GM21723 (cell line): ENCODE measurements around the gene GRIN2D.

Source experiments
- ATAC-seq: cut with Tn5 transposase; IDR thresholded peaks from one replicate; pipeline ENCODE4 v1.9.1; 2021; ENCODE audit warnings: mild to moderate bottlenecking, moderate library complexity; ENCODE audit not compliant: unreplicated experiment

GRIN2D gene

GRCh38 chr19:48397263-48398101 is 4.0 kb downstream of the GRIN2D start:
- ATAC-seq: no peak

- no peak for ATAC-seq
These were observed 4.6 kb downstream of the GRIN2D start for GRCh38 chr19:48398102-48398374.

- peak; percentile 56 for ATAC-seq
These were observed 5.1 kb downstream of the GRIN2D start for GRCh38 chr19:48398375-48399235.

- no peak for ATAC-seq
These were observed 6.7 kb downstream of the GRIN2D start for GRCh38 chr19:48400018-48400742.

- no peak for ATAC-seq
These were observed 7.8 kb downstream of the GRIN2D start for GRCh38 chr19:48401287-48401686.

- peak; percentile 61 for ATAC-seq
These were observed 10.1 kb downstream of the GRIN2D start for GRCh38 chr19:48403606-48404005.

- no peak for ATAC-seq
These were observed 11.7 kb downstream of the GRIN2D start for GRCh38 chr19:48405010-48405659.

GRCh38 chr19:48405850-48406249 is 12.4 kb downstream of the GRIN2D start:
- ATAC-seq: no peak

- ATAC-seq: no peak
These were observed 20.6 kb downstream of the GRIN2D start for GRCh38 chr19:48413879-48414587.

GRCh38 chr19:48415395-48415794 is 21.9 kb downstream of the GRIN2D start:
- no peak for ATAC-seq

GRCh38 chr19:48415806-48416221 is 22.3 kb downstream of the GRIN2D start:
- ATAC-seq: no peak

GRCh38 chr19:48417421-48417820 is 24.0 kb downstream of the GRIN2D start:
- ATAC-seq: no peak

GRCh38 chr19:48418317-48419064 is 25.0 kb downstream of the GRIN2D start:
- ATAC-seq: no peak

GRCh38 chr19:48419158-48419920 is 25.9 kb downstream of the GRIN2D start:
- peak; percentile 69 for ATAC-seq

- ATAC-seq: no peak
These were observed 28.1 kb downstream of the GRIN2D start for GRCh38 chr19:48421548-48421947.

GRCh38 chr19:48424694-48425219 is 31.3 kb downstream of the GRIN2D start:
- no peak for ATAC-seq

GRCh38 chr19:48428670-48429069 is 35.2 kb downstream of the GRIN2D start:
- ATAC-seq: no peak

- no peak for ATAC-seq
These were observed 39.9 kb downstream of the GRIN2D start for GRCh38 chr19:48433337-48433736.

- no peak for ATAC-seq
These were observed 43.1 kb downstream of the GRIN2D start for GRCh38 chr19:48436586-48436985.
